Psoas muscle (tissue), 8 donors: ENCODE measurements around the gene CENPN. TPM values are rescaled to one million over a fixed set of nuclear protein-coding genes. Genes with fewer than 3 reads are reported as not detected.

Experiments used
- ATAC-seq, 4 donors: fragments of 200-7000 bp; cut with Tn5 transposase; one replicate each; pipeline ENCODE4 v1.9.1; 2020; ENCODE audit warnings: moderate library complexity in 3 of 4, mild to moderate bottlenecking in 2 of 4
- DNase-seq, 2 donors: peaks; one replicate each; pipeline ENCODE4 v3.0.0-alpha.2; 2020
- H3K27ac ChIP-seq: fragments of 200-600 bp; one replicate; pipeline ENCODE4 v1.8.0; 2022
- H3K27me3 ChIP-seq, 3 donors: fragments of 200-600 bp in 1 of 3; one replicate each; pipeline versions ENCODE4 v1.6.1 to v1.8.0; 2013 to 2022; ENCODE audit warnings: low read length in 2 of 3, mild to moderate bottlenecking in 2 of 3, moderate library complexity in 1 of 3; ENCODE audit not compliant: insufficient read depth in 3 of 3
- H3K36me3 ChIP-seq, 2 donors: fragments of 200-600 bp in 1 of 2; one replicate each; pipeline versions ENCODE4 v1.6.1 to v1.8.0; 2013 to 2022; ENCODE audit warnings: low read depth in 1 of 2, mild to moderate bottlenecking in 1 of 2, moderate library complexity in 1 of 2; ENCODE audit not compliant: insufficient read depth in 1 of 2
- H3K4me1 ChIP-seq: fragments of 200-600 bp; one replicate; pipeline ENCODE4 v1.8.0; 2022
- H3K4me3 ChIP-seq: fragments of 200-600 bp; one replicate; pipeline ENCODE4 v1.8.0; 2022; ENCODE audit warnings: mild to moderate bottlenecking
- H3K9me3 ChIP-seq: fragments of 200-600 bp; one replicate; pipeline ENCODE4 v1.8.0; 2022
- WGBS, 3 donors: extraction: QIAGEN DNeasy Blood & Tissue Kit; methylation state at CpG; one replicate each; pipeline versions ENCODE4 v1.1.6 to v1.1.7; 2013; 5-methylcytosine and 5-hydroxymethylcytosine counted together
- intact Hi-C, 2 donors: fragments of 100-400 bp; cut with DNase I; formaldehyde crosslinking; loops; one replicate each; pipeline versions ENCODE4 v1.11.0 to v1.14.2; 2022
- polyA plus RNA-seq, 3 donors: library from polyadenylated mRNA; stranded (reverse); fragments of 200-250 nt; gene quantifications; one replicate each; pipeline ENCODE4 v1.2.3, GENCODE V29; 2013
- total RNA-seq, 4 donors: library from RNA; stranded (reverse); fragmentation: NEBNext Ultra II Directional in 2 of 4; extraction: Animal tissue kit (Norgen Biotek cat#: 25700) in 2 of 4; gene quantifications; one replicate each; pipeline versions ENCODE4 v1.2.1 to v1.2.4, GENCODE V29; 2021 to 2023
- TF ChIP-seq, protein P1 (sequence below): fragments of 200-600 bp; IDR thresholded peaks from one replicate; pipeline ENCODE4 v1.8.0; 2022; ENCODE audit warnings: antibody characterized with exemption
- donor health status: healthy with polysubstance abuse.
- donor health status: DM: no; HTN: no; CAD: no; lungs with moderate emphysema.
- donor health status: Bipolar disorder and iron deficiency.
- donor health status: healthy.
- donor health status: DM: yes; HTN: yes; CAD: no.
- donor health status: DM: no; HTN: no; CAD: no.
- donor health status: DM: no; HTN: no; CAD: no.
- donor health status: DM: yes; HTN: yes; CAD: no.

CENPN gene
- total and polyA plus RNA-seq, 7 donors = 2.9 to 20.6 (median 7.5) TPM

DNA sequence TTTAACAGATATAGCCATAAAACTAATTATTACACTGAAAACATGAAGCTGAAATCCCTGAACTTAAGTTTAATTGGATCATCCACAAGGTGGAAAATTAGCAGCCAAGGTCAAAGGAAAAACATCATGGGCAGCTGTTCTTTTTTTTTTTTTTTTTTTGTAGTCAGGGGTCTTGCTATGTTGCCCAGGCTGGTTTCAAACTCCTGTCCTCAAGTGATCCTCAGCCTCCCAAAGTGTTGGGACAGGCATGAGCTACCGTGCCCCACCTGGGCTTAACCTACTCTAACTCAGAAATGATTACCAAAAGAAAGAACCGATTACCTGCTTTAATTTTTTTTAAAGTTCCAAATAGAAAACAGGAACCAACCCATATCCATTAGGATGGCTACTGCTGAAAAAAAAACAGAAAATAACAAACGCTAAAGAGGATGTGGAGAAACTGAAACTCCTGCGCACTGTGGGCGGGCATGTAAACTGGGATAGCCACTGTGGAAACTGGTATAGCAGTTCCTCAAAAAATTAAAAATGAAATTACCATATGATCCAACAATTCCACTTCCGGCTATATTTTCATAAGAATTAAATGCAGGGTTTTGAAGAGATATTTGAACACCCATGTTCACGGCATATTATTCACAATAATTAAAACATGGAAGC, 8.9 kb upstream of the CENPN start:
- no peaks in the 10 kb centered on the region for H3K4me1 ChIP-seq
- H3K27ac ChIP-seq = no peak overlapping the region
- H3K9me3 ChIP-seq = no peaks in the 10 kb centered on the region
- TF ChIP-seq, protein P1, sequence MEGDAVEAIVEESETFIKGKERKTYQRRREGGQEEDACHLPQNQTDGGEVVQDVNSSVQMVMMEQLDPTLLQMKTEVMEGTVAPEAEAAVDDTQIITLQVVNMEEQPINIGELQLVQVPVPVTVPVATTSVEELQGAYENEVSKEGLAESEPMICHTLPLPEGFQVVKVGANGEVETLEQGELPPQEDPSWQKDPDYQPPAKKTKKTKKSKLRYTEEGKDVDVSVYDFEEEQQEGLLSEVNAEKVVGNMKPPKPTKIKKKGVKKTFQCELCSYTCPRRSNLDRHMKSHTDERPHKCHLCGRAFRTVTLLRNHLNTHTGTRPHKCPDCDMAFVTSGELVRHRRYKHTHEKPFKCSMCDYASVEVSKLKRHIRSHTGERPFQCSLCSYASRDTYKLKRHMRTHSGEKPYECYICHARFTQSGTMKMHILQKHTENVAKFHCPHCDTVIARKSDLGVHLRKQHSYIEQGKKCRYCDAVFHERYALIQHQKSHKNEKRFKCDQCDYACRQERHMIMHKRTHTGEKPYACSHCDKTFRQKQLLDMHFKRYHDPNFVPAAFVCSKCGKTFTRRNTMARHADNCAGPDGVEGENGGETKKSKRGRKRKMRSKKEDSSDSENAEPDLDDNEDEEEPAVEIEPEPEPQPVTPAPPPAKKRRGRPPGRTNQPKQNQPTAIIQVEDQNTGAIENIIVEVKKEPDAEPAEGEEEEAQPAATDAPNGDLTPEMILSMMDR = no peak
- WGBS, 3 donors = 92 to 94% (median 92%) methylated on average over 7 of the region's 7 CpGs
- ATAC-seq = no peak
- DNase-seq = no peak
- intact Hi-C loops = no loop called here
- H3K4me3 ChIP-seq = peak overlapping the region; percentile 25
- H3K27me3 ChIP-seq = no peaks in the 10 kb centered on the region
- no peaks in the 10 kb centered on the region for H3K36me3 ChIP-seq

DNA sequence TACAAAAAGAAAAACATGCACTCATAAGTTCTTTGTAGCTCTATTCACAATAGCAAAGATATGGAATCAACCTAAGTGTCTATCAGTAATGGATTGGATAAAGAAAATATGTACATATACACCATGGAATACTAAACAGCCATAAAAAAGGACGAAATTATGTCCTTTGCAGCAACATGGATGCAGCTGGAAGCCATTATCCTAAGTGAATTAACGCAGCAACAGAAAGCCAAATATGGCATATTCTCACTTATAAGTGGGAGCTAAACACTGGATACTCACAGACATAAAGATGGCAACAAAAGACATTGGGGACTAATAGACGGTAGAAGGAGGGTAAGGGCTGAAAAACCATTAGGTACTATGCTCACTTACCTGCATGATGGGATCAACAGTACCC, 6.1 kb upstream of the CENPN start:
- intact Hi-C loops = loop anchor here (5.0 to 10.0 kb wide), 2 partner anchors 69 to 734 kb away; no protein-coding TSS in a partner anchor
- WGBS, 3 donors = 95 to 97% (median 95%) methylated on average over 3 of the region's 3 CpGs

DNA sequence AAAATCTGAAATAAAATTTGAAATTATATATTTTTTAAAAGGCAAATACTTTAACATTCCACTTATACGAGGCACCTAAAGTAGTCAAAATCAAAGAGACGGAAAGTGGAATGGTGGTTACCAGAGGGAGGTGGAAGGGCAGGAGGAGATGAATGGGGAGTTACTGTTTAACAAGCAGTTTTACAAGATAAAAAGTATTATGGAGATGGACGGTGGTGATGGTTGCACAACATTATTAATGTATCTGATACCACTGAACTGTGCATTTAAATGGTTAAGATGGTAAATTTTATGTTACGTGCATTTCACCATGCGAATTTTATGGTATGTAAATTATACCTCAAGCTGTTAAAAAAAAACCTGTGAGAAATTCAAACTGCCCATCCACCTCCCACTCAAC, 5.7 kb upstream of the CENPN start:
- Histone ChIP-seq H3K27me3 (no peaks in the 10 kb centered on the region), H3K4me1 (peaks cover 23% of the 10 kb centered on the region), H3K36me3 (no peaks in the 10 kb centered on the region), H3K9me3 (no peaks in the 10 kb centered on the region), H3K27ac (no peak overlapping the region), H3K4me3 (no peak overlapping the region)
- intact Hi-C loops = loop anchor here (5.0 to 10.0 kb wide), 2 partner anchors 69 to 733 kb away; no protein-coding TSS in a partner anchor
- TF ChIP-seq, protein P1 = no peak
- ATAC-seq (no peak), DNase-seq (no peak)
- WGBS, 3 donors = 74 to 78% (median 75%) methylated on average over 5 of the region's 5 CpGs

More for the DNA sequence above, 6.1 kb upstream of the CENPN start:
- no peak overlapping the region for H3K27ac ChIP-seq
- H3K4me1 ChIP-seq = peaks cover 23% of the 10 kb centered on the region
- H3K27me3 ChIP-seq = no peaks in the 10 kb centered on the region
- DNase-seq (no peak), ATAC-seq (no peak)
- no peaks in the 10 kb centered on the region for H3K36me3 ChIP-seq
- TF ChIP-seq, protein P1 = no peak
- no peak overlapping the region for H3K4me3 ChIP-seq
- H3K9me3 ChIP-seq = no peaks in the 10 kb centered on the region

DNA sequence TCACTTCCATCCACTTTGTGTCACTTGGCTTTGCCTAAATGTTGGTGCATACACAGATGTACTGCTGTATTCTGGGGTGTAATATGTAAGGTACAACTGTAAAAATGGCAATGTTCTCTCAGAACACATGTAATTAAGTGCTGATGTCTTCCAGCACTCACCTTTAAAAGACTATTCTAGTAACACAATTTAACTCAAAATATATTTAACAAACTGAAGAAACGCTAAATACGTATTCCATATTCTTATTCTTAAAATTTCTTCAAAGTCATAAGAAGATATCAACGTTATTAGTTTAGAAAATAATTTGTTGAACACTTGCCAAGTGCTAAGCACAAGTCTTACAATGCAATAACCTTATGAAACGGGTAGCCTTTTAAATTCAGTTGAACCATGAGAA, 4.0 kb upstream of the CENPN start:
- no peaks in the 10 kb centered on the region for H3K36me3 ChIP-seq
- no peaks in the 10 kb centered on the region for H3K9me3 ChIP-seq
- peak overlapping the region; percentile 99 for H3K27ac ChIP-seq
- intact Hi-C loops = loop anchor here (5.0 to 10.0 kb wide), 2 partner anchors 71 to 732 kb away; no protein-coding TSS in a partner anchor
- H3K4me3 ChIP-seq = no peak overlapping the region
- H3K4me1 ChIP-seq = peaks cover 23% of the 10 kb centered on the region
- ATAC-seq (no peak), DNase-seq (no peak)
- 61 to 69% (median 62%) methylated on average over 4 of the region's 4 CpGs for WGBS, 3 donors
- H3K27me3 ChIP-seq = no peaks in the 10 kb centered on the region
- TF ChIP-seq, protein P1 = no peak
